GM06990 (cell line): ENCODE measurements around the gene KCNQ2.

Experiments
- DNase-seq: peaks from one replicate; pipeline ENCODE4 v3.0.0-alpha.2; 2011; ENCODE audit not compliant: insufficient read length; ENCODE audit errors: extremely low read depth
- H3K27me3 ChIP-seq: replicated peaks from 2 replicates; pipeline ENCODE4 v1.6.0; 2011; ENCODE audit warnings: low read length; ENCODE audit not compliant: control insufficient read depth, insufficient read depth
- H3K36me3 ChIP-seq: 2 replicates; pipeline ENCODE4 v1.5.1; 2011; ENCODE audit warnings: low read length; ENCODE audit not compliant: control insufficient read depth, insufficient read depth
- H3K4me3 ChIP-seq: replicated peaks from 2 replicates; pipeline ENCODE4 v1.5.1; 2011; ENCODE audit warnings: low read depth, mild to moderate bottlenecking, control low read depth, low read length
- CTCF ChIP-seq: IDR thresholded peaks from 2 replicates; pipeline ENCODE4 v1.5.1; 2011; ENCODE audit warnings: low read length, control low read depth, mild to moderate bottlenecking, inconsistent platforms; ENCODE audit not compliant: insufficient read depth, poor library complexity, severe bottlenecking

Gene KCNQ2

DNA sequence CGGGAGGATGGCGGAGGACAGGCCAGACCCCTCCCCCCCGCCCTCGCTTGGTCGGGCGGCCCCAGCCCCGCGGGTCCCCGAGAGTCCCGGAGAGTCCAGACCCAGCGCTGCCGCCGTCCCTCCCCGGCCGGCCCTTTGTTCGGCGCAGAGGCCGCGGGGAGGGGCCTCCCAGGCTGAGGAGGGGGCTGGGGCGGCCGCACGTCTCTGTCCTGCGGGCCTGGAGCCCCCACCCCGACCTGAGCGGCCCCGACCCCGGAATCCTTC, 806 bp downstream of the KCNQ2 start:
- no peak for DNase-seq
- no peak for TF ChIP-seq CTCF
- H3K27me3 ChIP-seq: peaks cover 5% of the 10 kb centered on the region
- no peaks in the 10 kb centered on the region for H3K36me3 ChIP-seq
- no peak overlapping the region for H3K4me3 ChIP-seq

- TF ChIP-seq CTCF: no peak
- no peak overlapping the region for H3K4me3 ChIP-seq
- no peak for DNase-seq
- H3K36me3 ChIP-seq: no peaks in the 10 kb centered on the region
- peaks cover 5% of the 10 kb centered on the region for H3K27me3 ChIP-seq
Measured at GRCh38 chr20:63471002-63471716, 1.3 kb downstream of the KCNQ2 start.

DNA sequence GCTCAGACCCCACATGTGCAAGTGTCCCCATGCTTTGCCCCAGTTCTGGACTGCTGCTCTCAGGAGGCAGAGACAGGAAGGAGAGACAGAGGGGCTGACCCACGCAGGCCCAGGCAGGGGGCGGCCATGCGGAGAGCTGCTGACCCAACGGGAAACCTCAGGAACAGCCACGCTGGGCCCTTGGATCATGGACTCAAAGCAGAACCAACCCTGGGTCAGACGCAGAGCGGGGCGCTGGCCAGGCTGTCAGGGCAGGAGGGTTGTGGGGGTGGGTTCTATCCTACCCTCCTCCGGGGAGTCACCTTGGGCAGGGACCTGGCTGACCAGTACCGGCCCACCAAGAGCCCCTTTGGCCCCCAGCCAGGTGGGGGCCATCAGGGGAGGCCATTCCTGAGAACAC, 2.0 kb downstream of the KCNQ2 start:
- DNase-seq: no peak
- TF ChIP-seq CTCF: no peak
- Histone ChIP-seq H3K4me3 (no peak overlapping the region), H3K36me3 (no peaks in the 10 kb centered on the region), H3K27me3 (peaks cover 2% of the 10 kb centered on the region)

GRCh38 chr20:63469713-63470101, 2.7 kb downstream of the KCNQ2 start:
- no peak for DNase-seq
- H3K27me3 ChIP-seq: no peaks in the 10 kb centered on the region; the same call in 1 of the 2 replicates
- no peak overlapping the region for H3K4me3 ChIP-seq
- no peak for TF ChIP-seq CTCF
- no peaks in the 10 kb centered on the region for H3K36me3 ChIP-seq

GRCh38 chr20:63469019-63469712, 3.3 kb downstream of the KCNQ2 start:
- no peaks in the 10 kb centered on the region for H3K36me3 ChIP-seq
- H3K4me3 ChIP-seq: no peak overlapping the region
- no peak for TF ChIP-seq CTCF
- no peak for DNase-seq
- H3K27me3 ChIP-seq: no peaks in the 10 kb centered on the region; the same call in 1 of the 2 replicates

GRCh38 chr20:63468421-63468820, 4.0 kb downstream of the KCNQ2 start:
- Histone ChIP-seq H3K4me3 (no peak overlapping the region), H3K36me3 (no peaks in the 10 kb centered on the region), H3K27me3 (no peaks in the 10 kb centered on the region; the same call in 1 of the 2 replicates)

More at GRCh38 chr20:63468421-63468820, 4.0 kb downstream of the KCNQ2 start:
- no peak for DNase-seq
- no peak for TF ChIP-seq CTCF
